Fibroblast of the conjunctiva (primary cell): ENCODE results near the gene SLC25A53.
A peak's percentile ranks its signal among the peaks of the same experiment; 100 is the strongest.

Experiments used
- DNase-seq: peaks from one replicate; pipeline ENCODE4 v3.0.0-alpha.2; 2010; ENCODE audit warnings: low read depth

Gene SLC25A53, protein sequence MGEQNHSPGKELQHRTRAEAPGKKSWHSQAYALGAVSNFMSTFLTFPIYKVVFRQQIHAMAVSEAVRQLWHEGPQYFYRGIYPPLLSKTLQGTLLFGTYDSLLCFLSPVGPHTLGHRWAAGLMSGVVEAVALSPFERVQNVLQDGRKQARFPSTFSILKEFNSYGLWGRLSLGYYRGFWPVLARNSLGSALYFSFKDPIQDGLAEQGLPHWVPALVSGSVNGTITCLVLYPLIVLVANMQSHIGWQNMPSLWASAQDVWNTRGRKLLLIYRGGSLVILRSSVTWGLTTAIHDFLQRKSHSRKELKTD

DNA sequence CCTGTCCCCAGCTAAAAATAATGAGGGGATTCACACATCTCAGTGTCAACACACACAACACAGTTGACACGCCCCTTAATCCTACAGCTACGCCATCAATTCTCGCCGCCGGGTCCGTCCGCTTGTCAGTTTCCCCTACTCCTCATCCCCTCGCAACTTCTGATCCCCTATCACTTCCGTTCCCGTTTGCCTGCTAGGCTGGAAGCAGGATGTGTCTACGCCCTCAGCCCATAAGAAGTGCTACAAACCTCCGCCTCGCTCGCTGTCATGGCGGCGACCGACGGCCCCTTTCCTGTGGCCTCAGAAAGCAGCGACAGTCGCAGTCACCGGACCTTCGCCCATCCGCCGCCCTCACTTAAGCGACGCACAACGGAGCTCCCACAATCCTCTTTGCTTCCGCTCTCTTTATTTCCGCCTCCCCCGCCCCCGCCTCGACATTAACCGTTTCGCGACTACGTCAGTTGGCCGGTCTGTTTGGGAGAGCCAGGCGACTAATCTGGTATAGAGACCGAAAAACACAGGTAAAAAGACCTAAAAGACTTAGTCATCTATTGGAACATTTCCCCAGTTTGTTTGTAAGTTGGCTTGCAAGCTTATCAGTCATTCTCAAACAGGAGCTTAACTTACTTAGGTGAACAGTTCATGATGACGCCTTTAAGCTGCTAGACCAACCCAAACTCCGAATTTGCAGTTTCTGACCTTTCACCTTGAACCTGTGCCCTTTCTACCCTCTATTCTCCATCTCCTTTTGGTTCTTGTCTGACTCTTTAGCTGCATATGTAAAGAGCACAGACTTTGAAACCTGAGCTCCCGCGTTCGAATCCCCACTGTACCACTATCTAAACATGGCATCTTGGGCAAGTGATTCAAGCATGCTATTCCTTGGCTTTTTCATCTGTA lies at the start of gene SLC25A53:
Gene SLC25A53, minus strand, starts transcription at position 380 of the 900 bp plus-strand sequence. CDS start 51,752 bp downstream, outside the sequence.
- DNase-seq = peak; percentile 63

DNA sequence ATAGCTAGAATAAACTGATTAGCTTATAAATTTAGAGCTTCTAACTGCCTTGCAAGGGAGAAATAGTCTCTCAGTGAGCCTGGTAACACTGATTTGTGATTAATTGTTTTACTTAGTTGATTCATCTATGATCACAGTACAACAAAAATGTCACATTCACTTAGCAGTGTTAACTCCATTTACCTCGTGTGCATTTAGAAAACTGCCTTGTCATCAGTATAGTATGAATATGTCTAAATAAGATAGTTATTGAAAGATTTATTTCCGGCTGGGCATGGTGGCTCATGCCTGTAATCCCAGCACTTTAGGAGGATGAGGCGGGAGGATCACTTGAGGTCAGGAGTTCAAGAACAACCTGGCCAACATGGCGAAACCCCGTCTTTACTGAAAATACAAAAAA lies 48.7 kb upstream of the SLC25A53 start:
- no peak for DNase-seq

DNA sequence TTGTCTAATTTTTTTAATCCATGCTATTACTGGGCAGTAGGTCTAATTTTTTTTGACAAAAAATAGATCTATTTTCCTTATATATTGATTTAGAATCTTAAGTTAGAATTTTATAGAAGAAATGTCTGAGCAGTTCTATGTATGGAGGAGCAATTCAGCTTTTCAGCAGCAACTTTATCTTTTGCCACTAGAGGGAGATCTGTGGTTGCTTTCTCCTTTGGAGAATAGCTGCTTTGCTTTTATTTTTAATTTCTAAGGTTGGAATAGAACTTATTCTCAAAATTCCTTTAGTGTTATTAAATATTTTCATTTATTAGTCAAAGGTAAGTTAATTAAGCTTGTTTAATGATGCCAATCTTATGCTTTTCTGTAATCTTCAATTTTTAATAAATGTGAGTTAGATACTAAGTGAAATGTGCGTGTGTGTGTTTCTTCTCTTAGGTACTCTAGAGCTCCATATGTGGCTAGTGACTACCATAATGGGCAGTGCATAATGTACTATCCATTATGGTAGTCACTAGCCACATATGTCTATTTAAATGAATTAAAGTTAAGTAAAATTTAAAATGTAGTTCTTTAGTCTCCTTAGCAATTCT lies 38.8 kb upstream of the SLC25A53 start:
- no peak for DNase-seq

DNA sequence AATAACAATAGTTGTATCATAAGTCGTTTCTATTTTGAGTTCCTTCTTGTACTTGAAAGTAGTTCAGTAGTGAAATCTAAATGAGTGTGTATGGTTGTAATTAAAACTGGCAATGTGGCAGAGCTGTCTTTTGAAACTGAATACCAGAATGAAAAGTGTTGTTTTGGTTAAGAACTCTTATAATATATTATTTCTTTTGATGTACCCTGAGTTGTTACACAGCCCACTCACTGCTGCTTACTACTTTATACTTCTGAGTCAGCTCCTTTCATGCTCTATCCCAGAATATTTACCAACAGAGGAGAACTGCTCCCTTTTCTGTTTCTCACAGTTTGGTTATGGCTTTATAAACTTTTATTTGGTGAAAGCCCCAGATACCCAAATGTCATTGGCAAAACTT lies 38.2 kb upstream of the SLC25A53 start:
- no peak for DNase-seq

DNA sequence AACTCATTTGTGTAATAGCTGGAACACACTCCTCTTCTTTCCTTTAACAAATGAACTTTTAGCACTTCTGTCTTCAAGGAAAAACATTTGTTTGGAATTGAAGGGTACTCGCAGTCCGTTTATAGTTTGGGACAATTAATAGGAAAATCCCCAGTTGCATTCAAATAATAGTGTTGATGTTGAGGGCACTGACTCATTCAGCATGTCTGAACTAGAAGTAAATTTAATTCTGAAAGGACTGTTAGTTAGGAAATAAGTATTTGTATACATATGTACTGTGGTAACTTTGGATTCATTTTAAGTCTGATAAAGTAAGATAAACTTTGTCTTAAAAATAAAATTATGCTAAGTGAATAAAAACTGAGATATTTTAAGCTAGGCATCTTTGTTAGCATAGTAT lies 36.7 kb upstream of the SLC25A53 start:
- no peak for DNase-seq

DNA sequence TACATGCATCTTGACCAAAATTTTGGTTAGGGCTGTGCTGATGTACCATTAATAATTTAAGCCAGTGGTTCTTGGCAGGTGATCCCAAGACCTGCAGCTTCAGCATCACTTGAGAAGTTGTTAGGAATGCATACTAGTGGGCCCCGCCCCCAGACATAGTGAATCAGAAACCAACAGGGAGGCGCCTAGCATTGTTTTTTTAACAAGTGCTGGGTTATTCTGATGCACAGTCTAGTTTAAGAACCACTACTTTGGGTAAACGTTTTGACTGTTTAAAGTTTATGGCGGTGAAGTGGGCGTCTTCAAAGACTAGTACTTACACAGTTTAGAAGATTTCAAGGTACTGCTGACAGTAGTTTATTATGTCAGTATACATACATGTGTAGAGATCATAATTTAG lies 33.0 kb upstream of the SLC25A53 start:
- no peak for DNase-seq

DNA sequence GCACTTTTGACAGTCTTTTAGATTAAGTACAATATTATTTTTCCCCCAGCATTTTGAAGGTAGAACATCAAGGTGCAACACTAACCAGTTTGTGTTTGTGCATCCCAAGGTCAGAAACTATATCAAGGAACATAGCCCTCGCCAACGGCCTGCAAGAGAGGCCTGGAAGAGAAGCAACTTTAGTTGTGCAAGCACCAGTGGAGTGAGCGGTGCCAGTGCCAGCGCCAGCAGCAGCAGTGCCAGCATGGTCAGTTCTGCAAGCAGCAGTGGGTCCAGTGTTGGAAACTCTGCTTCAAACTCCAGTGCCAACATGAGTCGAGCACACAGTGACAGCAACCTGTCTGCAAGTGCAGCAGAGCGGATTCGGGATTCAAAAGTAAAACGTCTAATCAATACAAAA lies 31.1 kb upstream of the SLC25A53 start:
- DNase-seq = no peak

DNA sequence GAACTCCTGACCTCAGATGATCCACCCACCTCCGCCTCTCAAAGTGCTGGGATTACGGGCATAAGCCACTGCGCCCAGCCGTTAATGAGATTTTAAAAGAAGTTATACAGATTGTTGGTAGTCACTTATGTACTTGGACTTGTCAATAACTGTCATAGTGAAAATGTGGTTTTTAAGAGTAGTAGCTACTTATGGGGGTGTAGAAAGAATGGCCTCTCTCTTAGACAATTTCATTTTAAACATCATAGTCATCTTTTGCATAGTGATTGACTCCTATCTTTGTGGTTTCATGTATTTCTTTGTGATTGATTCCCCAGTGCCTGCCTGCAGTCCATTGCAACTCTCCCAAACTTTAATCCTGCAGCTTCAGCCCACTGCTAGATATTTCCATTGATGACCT lies 26.9 kb upstream of the SLC25A53 start:
- DNase-seq = no peak

DNA sequence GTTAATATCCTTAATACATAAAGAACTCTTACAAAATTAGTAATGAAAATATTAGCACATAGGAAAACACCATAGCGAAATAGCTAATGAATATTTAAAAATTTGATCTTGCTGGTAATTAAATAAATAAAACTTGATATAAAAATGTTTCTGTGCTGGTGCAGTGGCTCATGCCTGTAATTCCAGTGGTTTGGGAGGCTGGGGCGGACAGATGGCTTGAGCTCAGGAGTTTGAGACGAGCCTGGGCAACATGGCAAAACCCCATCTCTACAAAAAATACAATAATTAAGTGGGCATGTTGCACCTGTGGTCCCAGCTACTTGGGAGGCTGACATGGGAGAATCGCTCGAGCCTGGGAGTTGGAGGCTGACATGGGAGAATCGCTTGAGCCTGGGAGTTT lies 17.0 kb upstream of the SLC25A53 start:
- no peak for DNase-seq

DNA sequence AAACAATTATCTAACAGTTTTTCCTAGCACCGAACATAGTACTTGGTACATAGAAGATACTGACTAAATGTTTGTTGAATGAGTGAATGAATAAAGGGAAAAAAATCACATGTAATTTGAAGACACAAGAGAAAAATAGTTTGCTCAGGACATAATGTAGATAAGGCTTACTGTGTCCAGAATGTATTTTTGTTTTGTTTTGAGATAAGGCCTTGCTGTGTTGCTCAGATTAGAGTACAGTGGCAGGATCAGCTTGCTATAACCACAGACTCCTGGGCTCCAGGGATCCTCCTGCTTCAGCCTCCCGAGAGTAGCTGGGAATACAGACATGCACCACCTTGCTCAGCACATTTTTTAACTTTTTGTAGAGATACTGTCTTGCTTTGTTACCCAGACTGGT lies 16.0 kb upstream of the SLC25A53 start:
- no peak for DNase-seq

DNA sequence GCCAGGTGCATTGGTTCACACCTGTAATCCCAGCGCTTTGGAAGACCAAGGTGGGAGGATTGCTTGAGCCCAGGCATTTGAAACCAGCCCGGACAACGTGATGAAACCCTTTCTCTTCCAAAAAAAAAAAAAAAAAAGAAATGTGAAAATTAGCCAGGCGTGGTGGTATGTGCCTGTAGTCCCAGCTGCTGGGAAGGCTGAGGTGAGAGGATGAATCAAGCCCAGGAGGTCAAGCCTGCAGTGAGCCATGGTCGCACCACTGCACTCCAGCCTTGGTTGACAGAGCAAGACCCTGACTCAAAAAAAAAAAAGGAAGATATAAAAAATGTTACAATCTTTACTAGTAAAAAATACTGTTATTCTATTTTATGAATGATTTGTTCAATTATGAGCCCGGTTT lies 15.3 kb upstream of the SLC25A53 start:
- DNase-seq = no peak

DNA sequence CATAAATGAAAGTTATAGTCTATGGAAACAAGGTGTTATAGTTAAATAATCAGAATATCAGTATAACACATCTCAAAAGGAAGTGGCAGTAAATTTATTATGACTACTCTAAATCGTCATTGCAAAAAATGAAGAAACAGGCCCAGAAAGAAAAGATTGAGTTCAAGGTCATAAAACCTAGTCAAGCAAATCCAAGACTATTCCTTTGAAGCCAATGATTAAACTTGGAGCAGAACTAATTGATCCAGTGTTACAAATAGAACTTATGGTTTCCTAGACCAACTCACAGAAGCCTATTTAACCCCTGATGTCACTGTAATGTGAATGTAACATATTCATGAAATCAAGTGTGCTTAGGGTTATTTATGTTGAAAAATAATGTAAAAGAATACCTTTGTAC lies 11.3 kb upstream of the SLC25A53 start:
- no peak for DNase-seq

DNA sequence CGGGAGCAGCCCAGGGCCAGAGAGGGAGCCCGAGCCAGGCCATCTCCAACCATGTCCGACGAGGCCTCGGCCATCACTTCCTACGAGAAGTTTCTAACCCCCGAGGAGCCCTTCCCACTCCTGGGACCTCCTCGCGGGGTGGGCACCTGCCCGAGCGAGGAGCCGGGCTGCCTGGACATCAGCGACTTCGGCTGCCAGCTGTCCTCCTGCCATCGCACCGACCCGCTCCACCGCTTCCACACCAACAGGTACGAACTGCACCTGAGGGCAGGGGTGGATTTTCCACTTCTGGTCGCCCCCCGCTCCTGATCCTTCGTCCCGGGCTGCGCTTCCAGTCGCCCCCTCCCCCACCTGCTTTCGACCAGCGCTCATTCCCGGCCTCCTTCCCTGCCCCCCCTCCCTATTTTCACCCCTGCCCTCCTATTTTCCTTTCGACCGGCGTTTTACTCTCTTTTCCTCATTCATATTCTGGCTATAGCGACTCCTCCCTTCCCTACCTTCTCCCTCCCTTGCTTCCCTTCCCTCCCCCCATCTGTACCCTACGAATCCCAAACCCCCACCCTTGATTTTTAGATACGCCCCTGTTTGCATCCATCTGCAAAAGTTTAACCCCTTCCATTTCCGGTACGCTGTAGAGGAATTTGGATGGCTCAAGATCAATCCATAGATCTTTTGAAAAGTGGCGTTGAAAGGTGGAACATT lies 10.1 kb upstream of the SLC25A53 start:
- no peak for DNase-seq

DNA sequence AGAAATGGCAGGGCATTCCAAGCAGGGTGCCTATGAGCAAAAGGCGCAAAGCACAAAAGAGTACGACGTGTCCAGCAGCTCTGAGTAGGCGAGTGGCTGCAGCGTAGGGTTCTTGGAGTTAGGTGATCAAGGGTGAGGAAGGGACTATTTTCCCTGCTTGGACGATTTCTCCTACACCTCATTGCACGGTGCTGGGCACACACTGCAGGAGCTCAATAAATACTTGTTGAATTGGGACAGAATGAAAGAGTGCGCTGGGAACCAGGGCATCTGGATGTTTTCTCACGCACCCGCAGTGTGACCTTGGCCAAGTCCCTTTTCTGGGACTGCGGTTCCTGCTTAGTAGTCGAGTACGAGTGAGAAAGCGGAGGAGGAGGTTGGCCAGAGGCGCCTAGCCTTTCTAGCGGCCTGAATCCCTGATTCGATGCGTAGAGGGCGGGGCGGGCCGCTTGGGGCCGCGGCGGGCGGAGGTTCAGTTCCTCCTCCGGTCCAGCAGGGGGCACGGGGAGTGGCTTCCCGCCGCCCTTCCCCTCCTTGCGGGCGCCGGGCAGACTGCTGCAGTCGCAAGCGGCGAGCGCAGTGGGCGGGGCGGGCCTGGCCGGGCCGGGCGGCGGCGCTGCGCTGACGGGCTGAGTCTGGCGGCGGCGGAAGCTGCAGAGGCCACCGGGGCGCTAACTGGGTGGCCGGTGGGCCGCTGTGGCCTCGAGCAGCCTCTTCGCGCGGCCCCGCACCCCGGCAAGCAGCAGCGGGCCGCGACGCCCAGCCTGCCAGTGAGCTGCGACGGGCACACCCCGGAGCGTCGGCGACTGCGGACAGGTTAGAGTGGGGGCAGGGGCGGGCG lies 9.3 kb upstream of the SLC25A53 start, which contains the start of gene FAM199X:
Gene FAM199X, plus strand, starts transcription at position 560 of the 841 bp plus-strand sequence. CDS start 333 bp downstream, outside the sequence.
- DNase-seq = peak; percentile 66

DNA sequence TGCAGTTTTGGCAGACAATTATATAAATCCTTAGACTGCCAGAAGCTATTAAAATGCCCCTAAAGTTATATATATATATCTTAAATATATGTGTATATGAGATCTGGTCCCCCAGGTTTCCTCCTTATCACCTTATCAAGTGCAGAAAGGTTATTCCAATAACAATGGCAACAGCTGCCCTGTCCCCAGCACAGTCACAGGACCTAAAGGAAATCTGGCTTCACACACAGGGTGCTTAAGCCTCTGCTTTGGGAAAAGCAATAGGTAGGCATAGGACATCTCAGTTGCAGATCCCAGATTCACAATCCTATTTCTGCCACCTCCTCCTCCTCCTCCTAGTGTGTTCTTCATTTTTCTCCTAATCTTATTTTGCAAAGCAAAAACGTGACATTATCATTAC lies 5.8 kb downstream of the SLC25A53 start:
- DNase-seq = no peak

DNA sequence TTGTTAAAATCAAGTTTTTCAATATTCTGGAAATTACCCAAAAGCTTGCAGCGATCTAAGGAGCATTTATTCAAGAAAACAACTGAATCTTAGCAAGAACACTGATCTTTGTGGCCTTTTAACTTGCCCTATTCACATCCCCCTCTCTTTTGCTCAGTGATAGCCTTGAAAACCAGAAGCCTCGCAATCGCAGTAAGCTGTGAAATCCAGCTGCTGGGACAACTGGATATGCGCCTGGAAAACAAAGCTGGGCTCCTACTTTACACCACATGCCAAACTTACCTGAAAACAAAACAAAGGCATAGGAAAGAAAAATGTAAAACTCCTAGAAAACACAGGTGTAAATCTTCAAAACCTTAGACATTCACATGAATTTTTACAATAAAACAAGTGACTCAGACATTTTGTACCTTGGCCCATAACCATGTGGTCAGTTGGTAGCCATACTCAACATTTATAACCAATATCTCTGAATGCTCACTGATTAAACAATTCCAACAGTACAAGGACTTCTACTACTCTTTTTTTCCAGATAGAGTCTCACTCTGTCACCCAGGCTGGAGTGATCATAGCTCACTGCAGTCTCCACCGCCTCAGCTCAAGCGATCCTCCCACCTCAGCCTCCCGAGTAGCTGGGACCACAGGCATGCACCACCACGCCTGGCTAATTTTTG lies 15.6 kb downstream of the SLC25A53 start:
- no peak for DNase-seq

DNA sequence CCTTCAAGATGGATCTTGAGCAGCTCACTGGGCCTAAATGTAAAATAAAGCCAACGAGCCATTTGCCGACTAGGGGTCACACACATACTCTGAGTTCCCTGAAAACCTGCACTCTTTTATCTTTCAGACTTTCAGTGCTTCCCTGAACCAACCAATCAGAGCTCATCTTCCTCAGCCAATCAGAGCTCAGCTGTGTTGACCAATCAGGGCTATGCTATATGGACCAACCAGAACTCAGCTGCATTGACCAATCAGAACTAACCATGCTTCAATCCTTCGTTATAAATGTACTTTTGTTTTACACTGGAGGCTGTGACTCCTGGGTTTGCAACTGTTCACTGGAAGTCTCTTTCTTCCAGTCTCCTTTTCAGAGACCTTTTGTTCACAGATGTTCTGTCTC lies 19.3 kb downstream of the SLC25A53 start:
- no peak for DNase-seq

DNA sequence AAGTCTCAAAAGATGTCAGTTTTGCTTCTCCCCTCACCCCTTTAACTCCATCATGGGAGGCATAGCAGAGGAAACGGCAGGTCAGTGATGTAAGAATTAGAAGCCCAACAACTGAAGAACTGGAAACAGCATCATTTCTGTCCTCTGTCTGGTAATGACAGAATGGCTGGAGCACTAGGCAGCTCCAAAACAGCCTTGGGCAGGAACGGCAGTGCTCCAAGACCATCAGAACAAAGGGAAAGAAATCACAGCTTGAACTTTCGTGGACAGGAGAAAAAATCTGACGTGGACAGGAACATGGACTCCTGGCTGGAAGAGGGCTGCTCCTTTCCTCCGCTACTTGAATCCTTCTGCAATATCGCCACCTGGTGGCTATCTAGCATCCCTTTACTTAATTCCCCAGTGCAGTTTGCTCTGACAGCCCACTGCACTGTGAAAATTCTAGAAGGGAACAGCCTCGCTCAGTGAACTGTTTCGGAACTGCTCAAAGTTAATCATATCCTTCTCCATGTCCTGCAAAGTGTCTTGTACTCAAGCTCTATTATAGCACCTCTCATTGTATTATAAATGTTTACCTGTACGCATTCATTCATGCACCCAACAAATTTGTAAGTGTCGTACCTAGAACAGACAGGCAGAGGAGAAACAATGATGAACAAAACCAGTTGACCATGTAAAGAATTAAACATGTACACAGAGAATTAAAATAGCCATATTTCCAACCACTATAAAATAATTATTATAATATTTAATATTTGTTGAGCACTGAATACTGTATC lies 20.4 kb downstream of the SLC25A53 start:
- peak; percentile 92 for DNase-seq

DNA sequence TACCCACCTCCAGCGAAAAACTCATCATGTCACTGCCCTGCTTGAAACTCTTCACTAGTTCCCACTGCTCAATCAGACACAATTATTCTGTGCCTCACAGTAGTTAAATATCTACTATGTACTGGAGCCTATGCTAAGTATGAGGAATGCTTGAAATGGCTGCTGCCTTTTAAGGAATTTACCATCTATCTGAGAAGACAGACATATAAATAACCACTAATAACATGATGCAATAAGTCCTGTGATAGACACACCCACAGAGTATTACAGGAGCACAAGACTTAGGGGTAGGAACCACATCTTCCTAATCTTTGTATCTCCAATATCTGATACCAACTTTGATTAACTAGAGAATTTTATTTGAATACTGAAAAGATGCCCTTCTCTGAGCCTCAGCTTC lies 21.1 kb downstream of the SLC25A53 start:
- no peak for DNase-seq
